HCT116 (cell line): Measurements from ENCODE around the gene WNT11. TPM values are rescaled to one million over a fixed set of nuclear protein-coding genes. Genes with fewer than 3 reads are reported as not detected.
A peak's percentile ranks its signal among the peaks of the same experiment; 100 is the strongest.

Experiments used
- ATAC-seq: fragments of 200-7000 bp; cut with Tn5 transposase; 2 replicates; pipeline ENCODE4 v1.9.1; 2020; ENCODE audit warnings: mild to moderate bottlenecking, moderate library complexity
- BruUV-seq: library from RNA; stranded (reverse); fragments of 400-500 nt; replicated peaks from 2 replicates; lab custom pipeline; 2021; lab: Mats Ljungman, UMichigan
- CTCF ChIA-PET: fragments of 300-600 bp; sonication (Branson Sonifier 250); formaldehyde crosslinking; loops from one replicate; lab custom pipeline; 2021; ENCODE audit warnings: antibody characterized with exemption; lab: Charles Lee
- POLR2A ChIA-PET: fragments of 300-600, 350-600 bp; sonication (Branson Sonifier 250); formaldehyde crosslinking; loops from one replicate; lab custom pipeline; 2021; ENCODE audit warnings: antibody characterized with exemption; lab: Charles Lee
- RAD21 ChIA-PET, 2 experiments: fragments of 300-600 bp; sonication (Branson Sonifier 250); formaldehyde crosslinking; loops; one replicate each; lab custom pipeline; 2023; ENCODE audit warnings: low total read pairs in 2 of 2; ENCODE audit not compliant: uncharacterized antibody in 2 of 2, unreplicated experiment in 2 of 2, low non-redundant PET in 1 of 2; lab: Charles Lee
- DNase-seq: peaks from one replicate; pipeline ENCODE4 v3.0.0-alpha.2; 2010; ENCODE audit warnings: low read depth, low spot score
- H2AFZ ChIP-seq: fragments of 200-600 bp; shearing (Covaris generic), sonication (generic); 2 replicates; pipeline ENCODE4 v1.6.1; 2017; ENCODE audit warnings: low read depth, mixed run types, mixed read lengths, antibody characterized with exemption, low read length; ENCODE audit not compliant: poor library complexity, severe bottlenecking
- H3K27ac ChIP-seq: 2 replicates; pipeline ENCODE4 v1.5.1; 2012; ENCODE audit warnings: low read depth, low read length
- H3K27me3 ChIP-seq: fragments of 200-600 bp; sonication (generic); 2 replicates; pipeline ENCODE4 v1.6.1; 2016; ENCODE audit warnings: mixed run types, low read length, mixed read lengths; ENCODE audit not compliant: insufficient read depth
- H3K36me3 ChIP-seq, 2 experiments: fragments of 200-500 bp in 1 of 2; fragments of 200-600 bp in 1 of 2; sonication (Bioruptor generic) in 1 of 2; sonication (generic) in 1 of 2; 2 replicates each; pipeline versions ENCODE4 v1.5.1 to v1.6.1; 2014 to 2016; ENCODE audit warnings: low read length in 2 of 2, inconsistent platforms in 1 of 2, mixed read lengths in 1 of 2, mixed run types in 1 of 2; ENCODE audit not compliant: insufficient read depth in 2 of 2, control insufficient read depth in 1 of 2
- H3K4me1 ChIP-seq, 2 experiments: fragments of 200-600 bp in 1 of 2; sonication (generic) in 1 of 2; 2 replicates each; pipeline versions ENCODE4 v1.5.1 to v1.6.1; 2012 to 2017; ENCODE audit warnings: low read length in 2 of 2, inconsistent platforms in 1 of 2, mild to moderate bottlenecking in 1 of 2, mixed read lengths in 1 of 2, mixed run types in 1 of 2, moderate library complexity in 1 of 2; ENCODE audit not compliant: insufficient read depth in 2 of 2, control insufficient read depth in 1 of 2
- H3K4me2 ChIP-seq: fragments of 200-600 bp; sonication (generic); 2 replicates; pipeline ENCODE4 v1.6.1; 2017; ENCODE audit warnings: mixed run types, low read length, mixed read lengths
- H3K4me3 ChIP-seq, 2 experiments: fragments of 200-600 bp in 1 of 2; sonication (generic) in 1 of 2; replicated peaks in 1 of 2; 2 replicates each; pipeline ENCODE4 v1.5.1; 2011 to 2016; ENCODE audit warnings: low read length in 2 of 2, control low read depth in 1 of 2, low read depth in 1 of 2, mild to moderate bottlenecking in 1 of 2, mixed read lengths in 1 of 2, mixed run types in 1 of 2
- H3K79me2 ChIP-seq: fragments of 200-600 bp; sonication (generic); 2 replicates; pipeline ENCODE4 v1.6.1; 2017; ENCODE audit warnings: mild to moderate bottlenecking, mixed run types, low read length, moderate library complexity, mixed read lengths; ENCODE audit not compliant: insufficient read depth
- H3K9ac ChIP-seq: fragments of 200-600 bp; sonication (generic); 2 replicates; pipeline ENCODE4 v1.6.1; 2016; ENCODE audit warnings: low read length, mixed read lengths
- H3K9me2 ChIP-seq: fragments of 200-600 bp; sonication (generic), shearing (Covaris generic); 2 replicates; pipeline ENCODE4 v1.6.1; 2017; ENCODE audit warnings: mixed run types, mild to moderate bottlenecking, moderate library complexity; ENCODE audit not compliant: insufficient read depth
- H3K9me3 ChIP-seq, 2 experiments: fragments of 200-500 bp in 1 of 2; fragments of 200-600 bp in 1 of 2; sonication (Bioruptor generic) in 1 of 2; sonication (generic) in 1 of 2; 2 replicates each; pipeline ENCODE4 v1.6.1; 2014 to 2017; ENCODE audit warnings: low read length in 2 of 2, mixed read lengths in 2 of 2, inconsistent platforms in 1 of 2, low read depth in 1 of 2, mild to moderate bottlenecking in 1 of 2, mixed run types in 1 of 2, moderate library complexity in 1 of 2; ENCODE audit not compliant: control insufficient read depth in 1 of 2, insufficient read depth in 1 of 2
- H4K20me1 ChIP-seq: fragments of 200-600 bp; sonication (generic), shearing (Covaris generic); 2 replicates; pipeline ENCODE4 v1.6.1; 2017; ENCODE audit warnings: mixed run types, mild to moderate bottlenecking, moderate library complexity; ENCODE audit not compliant: insufficient read depth
- ATF3 ChIP-seq: IDR thresholded peaks from 2 replicates; pipeline ENCODE4 v1.6.1; 2012
- CBX3 ChIP-seq: IDR thresholded peaks from 2 replicates; pipeline ENCODE4 v1.6.1; 2012; ENCODE audit warnings: low read depth
- CEBPB ChIP-seq: IDR thresholded peaks from 2 replicates; pipeline ENCODE4 v1.6.1; 2012; ENCODE audit warnings: low read depth
- CTCF ChIP-seq, 3 experiments: fragments of 200-600 bp in 1 of 3; sonication (generic) in 1 of 3; IDR thresholded peaks in 2 of 3; conservative IDR thresholded peaks in 1 of 3; 2 replicates each; pipeline ENCODE4 v1.5.1; 2012 to 2017; ENCODE audit warnings: low read depth in 2 of 3, low read length in 2 of 3, antibody characterized with exemption in 1 of 3, borderline replicate concordance in 1 of 3, control low read depth in 1 of 3, mild to moderate bottlenecking in 1 of 3, mixed read lengths in 1 of 3, mixed run types in 1 of 3, moderate library complexity in 1 of 3; ENCODE audit not compliant: insufficient read depth in 1 of 3
- EGR1 ChIP-seq: IDR thresholded peaks from 2 replicates; pipeline ENCODE4 v1.6.1; 2012; ENCODE audit warnings: low read depth
- ELF1 ChIP-seq: IDR thresholded peaks from 2 replicates; pipeline ENCODE4 v1.6.1; 2012; ENCODE audit warnings: low read depth, borderline replicate concordance
- EZH2 ChIP-seq: fragments of 200-600 bp; sonication (generic); IDR thresholded peaks from 2 replicates; pipeline ENCODE4 v1.6.1; 2017; ENCODE audit warnings: antibody characterized with exemption, mixed run types
- JUND ChIP-seq: IDR thresholded peaks from 2 replicates; pipeline ENCODE4 v1.6.1; 2012
- MAX ChIP-seq: IDR thresholded peaks from 2 replicates; pipeline ENCODE4 v1.6.1; 2012
- POLR2A ChIP-seq: IDR thresholded peaks from 2 replicates; pipeline ENCODE4 v1.7.0; 2011; ENCODE audit warnings: borderline replicate concordance; ENCODE audit not compliant: insufficient read depth, insufficient read length; ENCODE audit errors: extremely low read depth
- POLR2AphosphoS5 ChIP-seq: IDR thresholded peaks from 2 replicates; pipeline ENCODE4 v1.6.1; 2011; ENCODE audit warnings: mild to moderate bottlenecking, low read depth, low read length, moderate library complexity
- RAD21 ChIP-seq: IDR thresholded peaks from 2 replicates; pipeline ENCODE4 v1.6.1; 2012; ENCODE audit warnings: low read depth, mild to moderate bottlenecking
- REST ChIP-seq: IDR thresholded peaks from 2 replicates; pipeline ENCODE4 v1.6.1; 2012; ENCODE audit warnings: low read depth
- SIN3A ChIP-seq: IDR thresholded peaks from 2 replicates; pipeline ENCODE4 v1.6.1; 2012; ENCODE audit warnings: low read depth
- TCF7L2 ChIP-seq: IDR thresholded peaks from 2 replicates; pipeline ENCODE4 v1.7.0; 2011; ENCODE audit warnings: borderline replicate concordance, inconsistent platforms; ENCODE audit not compliant: insufficient read depth, insufficient read length; ENCODE audit errors: extremely low read depth
- YY1 ChIP-seq: IDR thresholded peaks from 2 replicates; pipeline ENCODE4 v1.6.1; 2011; ENCODE audit warnings: low read length, low read depth, moderate library complexity, mild to moderate bottlenecking; ENCODE audit not compliant: insufficient replicate concordance; ENCODE audit errors: extremely low read depth
- ZFX ChIP-seq: fragments of 450-650 bp; IDR thresholded peaks from 2 replicates; pipeline ENCODE4 v1.6.1; 2017
- intact Hi-C: fragments of 100-400 bp; cut with micrococcal nuclease; formaldehyde crosslinking; loops from 2 replicates; pipeline ENCODE4 v1.10.0; 2022
- total RNA-seq: library from RNA; stranded (reverse); gene quantifications from one replicate; pipeline ENCODE4 v1.2.1, GENCODE V29; 2021; ENCODE audit not compliant: unreplicated experiment

The WNT11 gene
- total RNA-seq, 1 experiment from 2014 or later: 1.9 TPM

GRCh38 chr11:76250520-76251225, 44.4 kb upstream of the WNT11 start:
- no peaks in the 10 kb centered on the region for H3K9me3 ChIP-seq
- ChIA-PET POLR2A (interaction anchor here (0.8 kb wide), 1 partner anchor 8 kb away, joined by 3 read pairs; no protein-coding TSS in a partner anchor), CTCF (interaction anchor here (1.6 kb wide), 1 partner anchor 43 kb away, joined by 4 read pairs; no protein-coding TSS in a partner anchor), RAD21 (no interaction called here)
- BruUV-seq: no TSS peak
- TF ChIP-seq CTCF (IDR thresholded peaks at IDR 0.05 in 2 of 3, conservative IDR thresholded peaks at IDR 0.05 in 1 of 3; ENCODE audit: borderline replicate concordance in 1 of 3, insufficient read depth in 1 of 3, low read depth in 2 of 3, low read length in 2 of 3): no peak
- TF ChIP-seq EGR1: no peak
- TF ChIP-seq YY1: no peak
- TF ChIP-seq POLR2A: no peak
- no peak for TF ChIP-seq CEBPB
- TF ChIP-seq REST: no peak
- no peak for TF ChIP-seq RAD21
- TF ChIP-seq MAX: no peak
- TF ChIP-seq EZH2: no peak
- TF ChIP-seq CBX3: no peak
- no peak for TF ChIP-seq POLR2AphosphoS5
- no peak for TF ChIP-seq ZFX
- no peak for TF ChIP-seq ATF3
- TF ChIP-seq ELF1: no peak
- TF ChIP-seq SIN3A: no peak
- no peak for TF ChIP-seq JUND
- TF ChIP-seq TCF7L2: no peak
- peaks cover 0 to 5% of the 10 kb centered on the region in 2 experiments; a peak in 1 of 4 replicates for H3K4me1 ChIP-seq
- no peaks in the 10 kb centered on the region for H3K27me3 ChIP-seq
- intact Hi-C loops: no loop called here
- H2AFZ ChIP-seq: no peak overlapping the region
- no peak overlapping the region for H3K4me2 ChIP-seq
- no peaks in the 10 kb centered on the region for H3K36me3 ChIP-seq
- no peak overlapping the region for H3K4me3 ChIP-seq
- H3K79me2 ChIP-seq: no peaks in the 10 kb centered on the region
- no peaks in the 10 kb centered on the region for H4K20me1 ChIP-seq
- no peak overlapping the region for H3K9ac ChIP-seq
- no peaks in the 10 kb centered on the region for H3K9me2 ChIP-seq
- no peak overlapping the region for H3K27ac ChIP-seq
- no peak for DNase-seq
- peak; percentile 38; the same call in 1 of the 2 replicates for ATAC-seq
